DMS79 (cell line): ENCODE measurements around the gene CCT7.
"Not testable (repeated sequence)": the region's sequence is repeated elsewhere in the genome, so short reads cannot be mapped to it uniquely, and the experiment has no call there.

Experiments
- DNase-seq: peaks from one replicate; lab custom pipeline; 2025; lab: John Stamatoyannopoulos, UW

The CCT7 gene

DNA sequence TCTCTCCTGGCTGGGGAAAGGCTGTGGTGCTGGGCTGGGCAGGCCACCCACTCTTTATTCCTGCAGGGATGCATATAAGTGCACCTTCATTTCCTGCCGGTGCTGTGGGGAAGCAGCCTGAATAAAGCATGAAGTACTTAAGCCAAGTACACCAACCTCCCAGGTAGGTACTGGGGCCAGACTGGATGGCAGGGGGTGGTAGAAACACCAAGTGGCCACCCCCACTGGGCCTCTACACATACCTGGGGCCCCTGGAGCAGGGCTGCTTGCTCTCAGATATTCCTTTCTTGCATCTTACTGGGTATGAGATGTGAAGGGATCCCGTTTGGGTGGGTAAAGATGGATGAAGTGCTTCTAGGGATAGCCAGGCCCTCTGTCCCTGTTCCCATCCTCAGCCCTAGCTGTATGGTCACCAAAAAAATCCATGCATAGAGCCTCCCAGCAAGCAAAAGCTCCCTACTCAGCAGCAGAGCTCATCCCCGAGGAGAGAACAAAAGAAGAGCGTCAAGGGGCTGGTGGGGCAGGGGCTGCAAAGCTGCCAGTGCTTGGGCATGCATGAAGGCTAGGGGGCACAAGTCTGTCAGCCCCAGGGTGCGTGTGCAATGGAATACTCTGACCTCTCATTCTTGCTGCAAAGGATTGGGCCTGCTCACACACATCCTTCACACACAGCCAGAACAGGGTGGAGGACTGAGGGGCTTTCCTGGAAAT is 22.0 kb downstream of the CCT7 start:
- DNase-seq: no peak

DNA sequence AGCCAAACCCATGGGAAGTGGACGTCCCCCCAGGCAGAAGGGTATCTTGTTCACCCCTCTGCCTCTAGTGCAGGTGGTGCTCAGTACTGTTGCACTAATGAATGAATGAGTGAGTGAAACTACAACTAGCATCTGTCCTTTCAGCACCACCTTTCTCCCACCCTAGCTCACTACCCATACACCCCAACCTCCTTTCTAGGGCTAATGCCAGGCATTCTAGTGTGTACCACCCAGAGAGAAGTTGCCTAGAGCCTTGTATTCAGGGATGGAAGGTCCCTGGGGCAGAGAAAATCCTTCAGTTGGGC is 22.5 kb downstream of the CCT7 start:
- no peak for DNase-seq

DNA sequence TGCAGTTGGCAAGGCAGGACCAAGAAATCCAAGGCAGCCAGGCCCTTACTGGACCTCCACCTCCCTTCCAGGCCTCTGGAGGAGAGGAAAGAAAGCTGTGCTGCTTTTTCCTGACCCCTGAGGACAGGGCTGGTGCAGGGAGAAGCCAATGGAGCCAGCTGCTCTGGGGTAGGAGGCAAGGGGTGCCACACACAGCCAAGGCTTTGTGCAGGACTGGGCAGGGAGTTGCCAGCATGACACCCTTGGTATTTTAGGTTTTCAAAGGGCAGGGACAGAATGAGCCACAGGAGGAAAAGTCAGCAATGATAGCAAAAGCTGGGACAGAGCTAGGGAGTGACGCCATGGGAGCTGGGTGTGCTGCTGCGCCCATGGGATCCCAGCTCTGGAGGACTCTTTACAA is 22.9 kb downstream of the CCT7 start:
- DNase-seq: no peak

DNA sequence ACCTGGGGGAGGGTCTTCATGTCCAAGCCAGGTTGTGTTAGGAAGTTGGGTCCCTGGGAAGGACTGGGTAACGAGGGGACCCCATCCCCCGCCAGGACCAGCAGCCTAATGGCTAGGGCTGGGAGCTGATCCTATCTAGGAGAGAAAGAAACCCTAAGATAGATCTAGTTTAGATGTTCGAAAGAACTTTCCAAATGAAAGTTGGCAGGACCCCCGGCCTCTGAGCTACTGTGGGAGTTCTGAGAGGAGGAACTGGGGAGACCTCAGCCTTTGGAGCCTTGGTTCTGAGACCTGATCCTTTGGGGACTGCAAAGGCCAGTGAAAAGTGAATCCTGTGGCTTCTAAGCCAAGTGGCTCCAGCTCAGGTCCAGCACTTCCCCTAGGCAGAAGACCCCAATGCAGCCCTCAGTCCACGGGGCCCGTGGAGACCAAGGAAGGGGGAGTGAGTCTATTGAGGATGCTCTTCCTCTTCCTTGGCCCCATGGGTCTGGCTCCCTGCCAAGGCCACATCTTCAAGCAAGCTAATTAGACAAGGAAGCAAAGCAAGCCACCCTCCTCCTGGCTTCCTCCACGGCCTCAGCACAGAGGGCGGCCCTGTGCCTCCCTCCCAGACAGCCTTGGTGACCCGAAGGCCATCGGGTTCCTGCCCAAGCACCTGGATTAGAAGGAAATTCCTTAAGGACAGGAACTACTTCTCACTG is 23.5 kb downstream of the CCT7 start:
- no peak for DNase-seq

DNA sequence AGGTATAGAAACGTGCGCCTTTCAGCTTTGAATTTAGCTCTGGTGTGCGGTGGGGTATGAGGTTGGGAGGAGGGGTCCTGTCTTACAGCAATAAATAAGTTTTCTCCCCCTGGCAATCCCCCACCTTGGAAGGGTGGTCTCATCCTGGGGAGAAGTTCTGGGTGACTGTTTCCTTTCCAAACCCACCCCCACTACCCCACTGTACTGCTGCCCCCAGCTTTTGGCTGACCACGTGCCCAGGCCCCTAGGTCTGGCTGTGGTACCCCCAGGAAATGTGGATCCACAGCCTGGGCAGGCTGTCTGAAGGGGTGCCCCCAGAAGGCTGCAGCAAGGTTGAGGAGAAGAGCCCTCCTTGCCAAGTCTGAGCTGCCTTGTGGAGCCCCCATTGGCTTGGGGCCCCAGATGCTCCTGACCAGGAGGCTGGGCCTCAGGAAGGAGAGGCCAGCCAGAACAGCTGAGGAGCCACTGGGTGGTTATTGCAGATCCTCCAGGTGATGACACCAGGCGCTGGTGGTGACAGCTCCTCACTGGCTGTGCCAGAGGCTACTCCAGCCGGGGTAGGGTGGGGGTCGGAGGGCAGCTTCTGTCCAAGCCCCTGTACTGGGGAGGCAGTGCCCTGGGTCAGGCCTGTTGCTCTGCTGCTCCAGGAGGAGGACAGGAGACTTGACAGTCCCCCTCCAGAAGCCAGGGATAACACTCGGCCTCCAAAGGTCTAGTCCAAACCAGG is 24.2 kb downstream of the CCT7 start:
- DNase-seq: no peak

DNA sequence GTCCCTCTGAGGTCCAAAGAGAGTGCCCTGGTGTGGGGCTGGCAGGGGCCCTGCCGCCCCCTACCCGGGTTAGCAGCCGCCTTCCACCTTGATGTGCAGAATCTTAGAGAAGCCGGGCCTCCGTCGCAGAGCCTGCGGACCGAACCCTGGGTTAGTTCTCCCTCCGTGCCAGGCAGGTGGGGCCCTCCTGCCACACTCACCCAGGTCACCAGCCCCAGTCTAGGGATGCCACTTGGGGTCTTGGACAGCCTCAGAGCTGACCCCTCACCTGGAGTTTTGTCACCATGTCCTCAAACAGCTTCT is 24.8 kb downstream of the CCT7 start:
- DNase-seq: no peak

DNA sequence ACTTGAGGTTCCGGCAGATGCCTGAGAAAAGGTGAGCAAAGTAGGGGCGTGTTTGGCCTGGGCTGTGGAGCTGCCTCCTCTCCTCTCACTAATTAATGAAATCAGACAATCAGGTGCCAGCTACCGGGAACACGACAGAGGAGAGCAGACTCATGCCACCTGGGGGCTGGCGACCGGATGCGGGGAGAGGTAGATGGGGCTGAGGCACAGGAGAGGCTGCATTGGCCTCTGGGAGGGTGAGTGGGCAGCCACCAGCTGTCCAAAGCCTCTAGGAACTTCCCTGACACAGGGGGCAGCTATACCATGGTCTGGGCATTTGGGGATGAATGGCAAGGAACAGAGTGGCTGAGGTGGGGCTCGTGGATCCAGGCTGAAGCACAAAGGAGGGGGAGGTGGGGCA is 25.2 kb downstream of the CCT7 start:
- no peak for DNase-seq

DNA sequence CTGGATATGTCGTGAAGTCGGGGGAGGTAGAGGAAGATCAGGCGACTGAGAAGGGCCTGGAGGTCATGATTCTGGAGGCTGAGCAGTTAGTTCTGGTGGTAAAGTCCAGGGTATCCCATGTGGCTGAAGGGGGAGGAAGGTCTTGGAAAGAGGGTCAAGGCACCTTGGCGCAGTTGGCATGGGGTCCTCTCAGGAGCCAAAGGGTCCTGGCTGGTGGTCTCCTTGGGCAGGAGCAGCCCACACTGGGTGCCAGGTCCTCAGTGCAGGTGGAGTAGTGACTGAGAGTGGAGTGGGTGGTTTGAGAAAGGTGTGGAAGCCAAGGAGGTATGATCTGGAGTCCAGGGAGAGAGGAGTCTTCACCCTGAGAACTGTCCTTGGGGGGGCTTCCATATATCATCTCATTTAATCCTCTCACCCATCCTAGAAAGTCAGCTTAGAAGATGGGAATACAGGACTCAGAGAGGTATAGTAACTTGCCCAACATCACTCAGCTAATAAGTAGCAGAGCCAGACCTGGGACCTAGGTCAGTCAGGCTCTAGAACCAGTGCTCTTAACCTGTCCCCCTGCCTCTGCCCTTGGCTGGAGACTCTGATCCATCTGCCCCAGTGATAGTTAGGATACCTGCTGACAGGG is 25.7 kb downstream of the CCT7 start:
- DNase-seq: no peak

DNA sequence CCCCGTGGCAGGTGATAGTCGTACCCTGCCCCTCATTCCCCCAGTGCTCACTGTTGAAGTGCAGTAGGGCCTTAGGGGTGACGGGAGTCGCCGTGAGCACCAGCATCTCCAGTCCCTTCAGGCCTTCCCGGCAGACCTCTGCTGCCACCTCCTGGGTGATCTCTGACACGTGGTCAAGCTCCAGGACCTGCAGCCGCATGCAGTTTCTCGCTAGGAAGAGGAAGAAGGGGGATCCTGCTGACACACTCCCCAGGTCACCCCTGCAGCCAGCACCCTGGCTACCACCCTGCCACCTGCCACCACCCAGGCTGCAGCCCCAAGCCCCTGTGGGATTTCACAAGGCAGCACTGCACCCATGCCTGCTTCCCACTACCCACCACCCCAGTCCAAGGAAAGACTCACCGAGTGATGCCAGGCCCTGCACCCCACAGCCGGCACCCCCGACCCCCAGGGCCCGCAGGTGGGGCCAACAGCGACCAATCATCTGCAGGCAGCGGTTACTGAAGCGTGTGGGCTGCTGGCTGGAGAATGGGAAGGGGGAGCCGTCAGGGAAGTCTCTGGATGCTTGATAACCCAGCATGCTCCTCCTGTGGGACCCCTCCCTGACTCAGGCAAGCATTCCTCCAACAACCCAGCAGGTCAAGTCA is 26.4 kb downstream of the CCT7 start:
- DNase-seq: no peak

DNA sequence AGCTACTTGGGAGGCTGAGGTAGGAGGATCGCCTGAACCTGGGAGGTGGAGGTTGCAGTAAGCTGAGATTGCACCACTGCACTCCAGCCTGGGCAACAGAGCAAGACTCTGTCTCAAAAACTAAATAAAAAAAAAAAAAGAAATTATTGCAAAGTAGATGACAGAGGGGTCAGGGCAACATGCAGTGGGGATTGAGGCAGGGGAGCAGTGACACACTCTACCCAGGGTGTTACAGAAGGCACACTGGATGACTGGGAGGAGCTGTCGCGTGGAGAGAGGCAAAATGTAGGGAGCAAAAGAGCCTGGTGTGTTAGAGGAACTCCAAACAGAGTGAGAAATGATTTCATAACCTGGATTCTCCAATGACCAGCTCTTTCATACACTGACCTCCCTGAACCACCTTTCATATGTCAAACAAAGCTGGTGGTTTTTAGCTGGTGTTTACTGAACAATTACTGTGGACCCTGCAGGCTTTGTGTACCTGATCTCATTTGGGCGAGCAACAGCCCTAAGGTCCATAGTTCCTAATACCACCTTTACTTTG is 28.1 kb downstream of the CCT7 start:
- no peak for DNase-seq

DNA sequence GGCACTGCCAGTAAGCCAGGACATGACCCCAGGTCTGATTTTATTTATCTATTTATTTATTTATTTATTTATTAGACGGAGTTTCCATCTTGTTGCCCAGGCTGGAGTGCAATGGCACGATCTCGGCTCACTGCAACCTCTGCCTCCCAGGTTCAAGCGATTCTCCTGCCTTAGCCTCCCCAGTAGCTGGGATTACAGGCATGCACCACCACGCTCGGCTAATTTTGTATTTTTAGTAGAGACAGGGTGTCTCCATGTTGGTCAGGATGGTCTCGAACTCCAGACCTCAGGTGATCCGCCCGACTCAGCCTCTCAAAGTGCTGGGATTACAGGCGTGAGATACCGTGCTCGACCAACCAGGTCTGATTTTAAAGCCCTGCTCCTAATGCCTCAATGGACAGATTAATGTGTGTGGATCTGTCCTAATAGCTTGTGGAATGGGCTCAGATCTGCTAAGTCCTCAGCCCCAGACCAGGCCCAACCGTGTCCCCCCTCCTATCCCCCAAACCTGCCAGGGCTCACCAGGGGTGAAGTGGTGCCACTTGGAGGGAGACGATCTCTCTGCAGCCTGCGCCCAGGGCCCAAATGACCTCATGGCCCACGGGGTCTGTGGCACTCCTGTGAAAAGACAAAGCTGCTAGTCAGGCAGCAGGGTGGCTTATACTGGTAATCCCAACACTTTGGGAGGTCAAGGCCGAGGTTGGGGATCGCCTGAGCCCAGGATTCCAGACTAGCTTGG is 28.8 kb downstream of the CCT7 start:
- not testable (repeated sequence) for DNase-seq

DNA sequence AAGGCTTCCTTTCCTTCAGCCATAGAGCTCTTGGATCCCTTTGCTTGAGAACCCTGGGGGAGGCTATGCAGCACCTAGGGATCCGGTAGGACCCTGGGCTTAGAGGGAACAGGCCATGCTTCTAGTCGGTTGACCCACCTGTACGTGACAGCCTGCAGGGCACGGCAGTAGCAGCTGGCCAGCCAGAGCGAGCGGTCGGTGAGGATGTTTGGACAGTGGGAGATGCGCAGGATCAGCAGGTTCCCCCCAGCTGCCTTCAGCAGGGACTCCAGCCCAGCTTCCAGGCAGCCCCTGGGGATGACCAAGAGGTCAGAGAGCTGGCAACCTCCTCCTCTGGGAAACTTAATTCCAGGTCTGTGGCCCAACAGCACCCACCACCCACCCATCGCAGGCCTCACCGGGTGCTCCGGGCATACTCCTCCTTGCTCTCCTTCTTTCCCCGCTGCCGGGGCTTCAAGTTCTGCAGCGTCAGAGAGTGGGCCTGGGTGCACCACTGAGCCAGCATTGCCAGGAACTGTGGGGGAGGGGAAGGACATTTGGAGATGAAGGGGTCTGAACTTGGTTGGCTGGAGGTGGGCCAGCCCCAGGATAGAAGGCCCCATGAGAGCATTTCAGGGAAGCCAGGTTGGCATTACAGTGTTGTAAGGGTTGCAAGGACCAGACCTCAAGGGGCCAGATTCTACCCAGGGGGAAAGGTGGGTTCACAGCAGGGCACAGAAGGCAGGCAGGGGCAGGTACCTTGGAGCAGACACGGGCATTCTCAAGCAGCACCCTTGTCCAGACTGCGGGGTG is 29.6 kb downstream of the CCT7 start:
- no peak for DNase-seq

DNA sequence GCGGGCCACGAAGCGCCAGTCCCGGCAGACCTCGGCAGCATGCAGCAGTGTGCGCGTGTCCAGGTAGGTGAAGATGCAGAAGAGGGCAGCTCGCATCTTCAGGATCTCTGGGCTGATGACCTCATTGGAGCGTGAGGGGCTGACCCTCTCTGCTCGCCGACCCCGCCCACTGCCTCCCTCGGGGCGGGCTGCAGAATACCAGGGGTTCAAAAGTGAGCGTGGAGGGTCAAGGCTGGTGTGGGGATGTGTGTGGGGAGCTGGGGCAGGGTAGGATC is 30.2 kb downstream of the CCT7 start:
- DNase-seq: no peak

DNA sequence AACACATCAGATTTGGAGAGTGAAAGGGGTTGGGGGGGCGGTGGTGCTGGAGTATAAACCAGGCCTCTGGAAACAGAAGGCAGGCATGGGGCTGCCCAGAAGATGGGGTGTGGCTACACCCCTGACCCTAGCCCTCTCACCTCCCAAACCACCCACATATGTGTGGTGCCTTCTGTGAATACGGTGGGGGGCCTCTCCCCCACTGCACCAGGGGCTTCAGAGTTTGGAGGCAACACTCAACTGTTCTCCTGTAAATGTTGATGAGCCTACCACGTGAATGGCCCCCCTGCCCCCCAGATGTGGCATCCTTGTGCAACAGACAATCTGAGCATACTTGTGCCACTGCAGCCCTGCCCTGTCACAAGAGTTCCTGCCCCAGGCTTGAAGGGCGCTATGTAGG is 30.7 kb downstream of the CCT7 start:
- no peak for DNase-seq

DNA sequence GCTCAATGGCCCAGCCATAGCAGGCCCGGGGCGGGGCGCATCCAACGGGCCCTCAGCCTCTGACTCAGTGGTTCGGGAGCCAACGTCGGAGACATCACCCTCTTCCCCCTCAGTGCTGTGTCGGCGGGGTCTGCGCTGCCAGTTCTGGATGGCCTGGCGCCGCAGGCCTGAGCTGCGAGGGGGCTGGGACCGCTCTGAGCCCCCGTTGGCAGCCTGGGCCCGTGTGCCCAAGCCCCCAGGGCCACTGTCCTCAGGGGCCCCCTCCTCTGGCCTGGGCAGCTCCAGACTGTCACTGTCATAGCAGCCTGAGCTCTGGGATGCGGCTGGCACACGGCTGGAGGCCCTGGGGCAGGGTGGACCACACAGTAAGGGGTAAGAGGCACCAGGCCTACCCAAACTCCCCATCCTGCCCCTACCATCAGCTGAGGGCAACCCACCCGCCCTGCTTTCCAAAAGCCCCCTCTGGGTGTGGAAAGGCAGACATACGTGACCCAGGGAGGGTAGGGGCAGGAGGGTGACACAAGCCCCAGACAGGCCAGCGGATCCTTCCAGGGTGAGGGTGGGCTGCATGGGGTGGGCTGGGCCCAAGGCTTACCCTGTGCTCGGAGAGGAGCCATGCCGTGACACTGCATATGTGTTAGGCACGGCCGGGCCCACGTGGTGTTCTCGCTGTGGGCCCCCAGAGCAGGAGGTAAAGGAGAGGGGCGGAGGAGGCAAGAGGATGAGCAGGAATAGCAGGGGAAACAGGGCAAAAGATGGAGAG is 31.4 kb downstream of the CCT7 start:
- no peak for DNase-seq

DNA sequence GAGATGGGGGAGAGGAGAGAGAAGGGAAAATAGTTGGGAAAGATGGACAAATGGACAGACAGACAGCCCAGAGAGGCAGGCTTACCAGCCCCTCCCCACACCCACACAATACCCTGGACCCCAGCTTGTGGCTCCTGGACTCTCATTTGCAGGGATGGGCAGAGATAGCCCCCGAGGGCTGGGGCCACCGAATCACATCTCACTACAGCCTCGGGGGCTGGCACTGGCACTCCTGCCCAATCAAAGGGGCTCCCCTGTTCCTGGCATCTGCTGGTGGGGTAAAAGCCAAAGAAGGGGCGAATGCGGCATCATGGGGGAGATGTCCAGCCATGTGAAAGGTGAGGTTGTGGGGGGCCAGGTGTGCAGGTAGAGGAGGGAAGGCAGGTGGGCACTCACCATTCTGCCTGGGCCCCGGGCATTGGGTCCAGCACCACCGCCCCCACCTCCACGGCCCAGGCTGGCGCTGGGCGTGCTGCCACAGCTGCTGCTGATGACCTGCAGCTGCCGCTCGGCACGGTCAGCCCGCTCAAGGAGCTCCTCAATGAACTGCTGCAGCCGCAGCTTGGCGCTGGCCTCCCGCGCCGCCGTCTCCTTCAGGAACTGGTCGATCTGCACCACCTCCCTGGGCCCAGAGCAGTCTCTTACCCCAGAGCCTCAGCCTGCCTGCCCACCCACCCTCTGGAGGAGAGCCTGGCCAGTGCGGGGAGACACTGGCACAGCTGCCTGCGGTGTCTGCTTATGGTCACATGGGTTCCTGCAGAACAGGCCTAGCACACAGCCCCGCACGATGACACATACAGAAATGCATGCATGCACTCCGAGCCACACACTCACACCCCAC is 32.2 kb downstream of the CCT7 start:
- DNase-seq: peak; percentile 17

DNA sequence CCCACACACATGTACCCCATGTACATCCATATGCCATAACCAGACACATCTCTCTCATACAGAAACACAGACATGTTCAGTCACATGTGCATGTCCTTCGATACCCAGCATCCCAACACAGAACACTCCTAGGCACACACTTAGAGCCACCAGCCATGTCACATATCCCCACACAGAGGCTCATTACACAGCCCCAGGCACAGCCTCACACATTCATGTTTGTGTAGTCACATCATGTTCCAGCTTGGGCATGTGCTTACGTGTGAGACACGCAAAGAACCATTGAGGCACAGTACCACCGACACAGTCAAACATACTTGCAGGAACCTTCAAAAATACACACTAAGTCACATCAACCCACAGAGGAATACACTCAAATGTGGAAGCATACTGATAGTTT is 32.9 kb downstream of the CCT7 start:
- DNase-seq: no peak

DNA sequence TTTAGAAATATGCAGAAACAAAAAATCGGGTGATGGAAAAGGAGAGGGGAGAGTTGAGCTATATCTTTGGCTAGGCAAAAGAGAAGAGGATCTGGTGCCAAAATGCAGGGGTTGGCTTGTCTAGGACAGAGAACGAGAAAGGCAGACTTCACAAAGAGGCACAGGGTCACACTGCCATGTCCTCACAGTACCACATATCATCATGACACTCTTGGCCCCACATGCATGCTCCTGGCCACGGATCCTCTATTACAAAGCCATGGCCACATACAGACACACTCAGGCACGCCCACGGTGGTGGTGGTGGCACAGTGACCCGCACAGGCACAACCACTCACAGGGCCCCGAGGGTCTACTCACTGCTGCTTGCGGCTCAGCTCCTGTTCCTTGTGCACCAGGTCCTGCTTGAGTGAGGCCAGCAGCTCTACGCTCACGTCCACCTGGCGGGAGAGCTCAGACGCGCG is 34.3 kb downstream of the CCT7 start:
- DNase-seq: peak; percentile 62
